SH-SY5Y (cell line): ENCODE data around the gene IRX5.

Source experiments
- GATA2 ChIP-seq: IDR thresholded peaks from 2 replicates; pipeline ENCODE4 v1.6.1; 2011; ENCODE audit warnings: mild to moderate bottlenecking, low read depth, low read length
- GATA3 ChIP-seq: IDR thresholded peaks from 2 replicates; pipeline ENCODE4 v1.6.1; 2011; ENCODE audit warnings: low read depth, mild to moderate bottlenecking, low read length, moderate library complexity

DNA sequence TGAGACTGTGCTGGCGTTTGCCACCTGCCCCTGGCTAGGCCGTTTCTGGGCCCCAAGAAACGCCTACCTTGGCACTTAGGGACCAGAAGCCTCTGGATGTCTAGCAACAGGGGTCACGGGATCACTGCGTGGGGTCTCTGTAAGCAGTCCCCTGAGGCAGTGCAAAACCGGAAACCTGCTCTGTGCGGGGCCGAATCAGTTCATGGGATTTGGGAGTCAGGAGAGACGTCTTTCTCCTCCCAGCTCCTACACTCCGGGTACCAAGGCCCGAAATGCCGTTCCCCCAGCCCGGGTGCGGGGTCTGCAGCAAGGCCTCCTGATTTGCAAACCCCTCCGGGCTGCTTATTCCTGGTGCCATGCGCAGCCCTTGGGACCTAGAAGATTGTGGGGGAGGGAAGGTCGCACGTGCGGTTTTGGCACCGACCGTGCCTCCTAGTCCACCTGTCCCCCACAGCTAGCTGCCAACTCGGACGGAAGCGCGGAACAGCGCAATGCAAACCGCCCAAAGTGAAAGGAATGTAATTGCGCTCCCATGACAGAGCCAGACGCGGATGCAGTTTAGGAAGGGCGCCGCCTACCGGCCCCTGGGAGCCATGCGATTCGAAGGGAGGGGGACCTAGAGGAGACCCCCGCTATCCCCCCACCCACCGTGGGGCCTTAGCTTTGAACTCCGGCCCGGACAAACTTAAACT is 6.5 kb downstream of the IRX5 start:
- TF ChIP-seq GATA2, result no peak
- no peak for TF ChIP-seq GATA3
